Suppressor macrophage (primary cell): ENCODE data around the gene DHX30.

Source experiments
- DNase-seq, 4 experiments: peaks; one replicate each; pipeline ENCODE4 v3.0.0-alpha.2; 2020 to 2022

DHX30 gene

GRCh38 chr3:47852604-47853602 lies 50.0 kb downstream of the DHX30 start:
- no peak for DNase-seq

GRCh38 chr3:47854267-47854666 lies 51.3 kb downstream of the DHX30 start:
- DNase-seq: no peak

- DNase-seq: no peak
These were observed 52.0 kb downstream of the DHX30 start for GRCh38 chr3:47854720-47855455.

- DNase-seq: no peak
These were observed 52.8 kb downstream of the DHX30 start for GRCh38 chr3:47855461-47856383.

GRCh38 chr3:47856669-47857068 lies 53.7 kb downstream of the DHX30 start:
- no peak for DNase-seq

- DNase-seq: no peak
These were observed 54.2 kb downstream of the DHX30 start for GRCh38 chr3:47857151-47857550.

- DNase-seq: no peak
These were observed 57.1 kb downstream of the DHX30 start for GRCh38 chr3:47859956-47860605.

- DNase-seq: no peak
These were observed 60.6 kb downstream of the DHX30 start for GRCh38 chr3:47863391-47864128.

GRCh38 chr3:47865192-47865591 lies 62.3 kb downstream of the DHX30 start:
- DNase-seq: no peak

- DNase-seq: no peak
These were observed 64.6 kb downstream of the DHX30 start for GRCh38 chr3:47867451-47868044.

GRCh38 chr3:47868306-47868705 lies 65.4 kb downstream of the DHX30 start:
- DNase-seq: no peak

GRCh38 chr3:47870156-47870555 lies 67.2 kb downstream of the DHX30 start:
- no peak for DNase-seq

- no peak for DNase-seq
These were observed 67.8 kb downstream of the DHX30 start for GRCh38 chr3:47870702-47871260.

GRCh38 chr3:47871389-47871788 lies 68.5 kb downstream of the DHX30 start:
- DNase-seq: no peak

GRCh38 chr3:47872916-47873315 lies 70.0 kb downstream of the DHX30 start:
- DNase-seq: no peak

GRCh38 chr3:47874438-47874837 lies 71.5 kb downstream of the DHX30 start:
- DNase-seq: no peak

- DNase-seq: no peak
These were observed 72.0 kb downstream of the DHX30 start for GRCh38 chr3:47874913-47875312.

- no peak for DNase-seq
These were observed 74.4 kb downstream of the DHX30 start for GRCh38 chr3:47877290-47877689.

GRCh38 chr3:47877719-47878118 lies 74.8 kb downstream of the DHX30 start:
- no peak for DNase-seq

GRCh38 chr3:47882338-47882737 lies 79.4 kb downstream of the DHX30 start:
- no peak for DNase-seq

GRCh38 chr3:47884603-47885002 lies 81.7 kb downstream of the DHX30 start:
- DNase-seq: no peak
